HG03432 (cell line): ENCODE results near the gene NBPF3.
"Not testable (repeated sequence)": the region's sequence is repeated elsewhere in the genome, so short reads cannot be mapped to it uniquely, and the experiment has no call there.

ENCODE experiments used
- ATAC-seq: cut with Tn5 transposase; IDR thresholded peaks from one replicate; pipeline ENCODE4 v1.9.1; 2021; ENCODE audit warnings: mild to moderate bottlenecking, moderate library complexity; ENCODE audit not compliant: unreplicated experiment

The NBPF3 gene

GRCh38 chr1:21437341-21437640, 2.6 kb upstream of the NBPF3 start:
- no peak for ATAC-seq

DNA sequence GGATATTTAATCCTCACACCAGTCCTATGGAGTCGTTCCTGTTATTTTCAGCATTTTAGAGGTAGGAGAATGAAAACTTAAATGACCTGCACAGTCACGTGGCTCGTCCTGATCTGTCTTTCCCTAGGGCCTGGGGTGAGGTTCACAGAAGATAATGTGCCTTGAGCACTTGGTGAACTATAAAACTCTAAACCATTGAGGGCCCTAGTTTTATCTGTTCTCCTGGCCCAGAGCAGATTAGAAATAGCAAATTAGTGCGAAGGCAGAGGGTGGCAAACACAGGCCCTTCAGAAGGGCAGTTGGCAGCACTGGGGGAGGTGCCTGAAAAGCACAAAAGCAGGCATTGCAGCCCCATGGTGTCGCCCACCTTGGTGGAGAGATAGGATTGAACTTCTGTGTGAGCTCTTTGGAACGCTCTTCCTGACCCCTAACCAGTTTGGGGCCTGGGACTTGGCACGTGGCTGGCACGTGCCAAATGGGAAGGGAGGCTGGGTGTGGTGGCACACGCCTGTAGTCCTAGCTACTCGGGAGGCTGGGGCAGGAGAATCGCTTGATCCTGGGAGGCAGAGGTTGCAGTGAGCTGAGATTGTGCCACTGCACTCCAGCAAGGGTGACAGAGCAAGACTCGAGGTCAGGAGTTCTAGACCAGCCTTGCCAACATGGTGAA, 1.2 kb upstream of the NBPF3 start:
- not testable (repeated sequence) for ATAC-seq

DNA sequence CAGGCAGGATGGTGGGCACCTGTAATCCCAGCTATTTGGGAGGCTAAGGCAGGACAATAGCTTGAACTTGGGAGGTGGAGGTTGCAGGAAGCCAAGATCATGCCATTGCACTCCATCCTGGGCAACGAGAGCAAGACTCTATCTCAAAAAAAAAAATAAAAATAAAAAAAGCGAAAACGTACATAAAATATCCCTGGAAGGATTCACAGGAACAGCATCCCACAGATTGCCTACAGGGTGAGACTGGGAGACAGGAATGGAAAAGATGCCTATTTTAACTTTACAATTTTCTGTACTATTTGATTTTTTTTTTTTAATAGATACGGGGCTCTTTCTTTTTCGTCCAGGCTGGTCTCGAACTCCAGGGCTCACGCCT, 604 bp upstream of the NBPF3 start:
- ATAC-seq, result no peak

DNA sequence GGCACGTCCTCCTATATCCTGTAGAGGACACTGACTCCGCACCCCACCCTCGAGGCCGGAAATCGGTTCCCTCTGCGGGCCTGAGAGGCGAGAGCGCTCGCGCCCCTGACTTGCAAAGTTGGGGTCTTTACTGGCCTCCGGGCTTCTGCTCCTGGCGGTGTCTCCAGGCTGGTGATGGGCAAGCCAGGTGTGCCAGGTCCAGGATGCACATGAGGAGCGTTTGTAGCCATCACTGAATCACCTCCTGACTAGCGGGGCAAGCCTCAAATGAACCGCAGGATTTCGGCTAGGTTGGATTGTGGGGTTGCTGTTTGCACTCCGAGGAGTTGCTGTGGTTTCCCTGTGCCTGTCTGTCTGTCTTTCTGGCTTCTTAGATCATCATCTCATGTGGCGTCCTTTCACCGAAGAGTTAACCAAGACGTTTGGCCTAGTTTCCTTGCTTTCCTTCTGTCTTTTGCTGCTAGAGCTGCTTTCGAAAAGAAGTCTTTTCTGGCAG, 741 bp downstream of the NBPF3 start:
- ATAC-seq, result not testable (repeated sequence)

DNA sequence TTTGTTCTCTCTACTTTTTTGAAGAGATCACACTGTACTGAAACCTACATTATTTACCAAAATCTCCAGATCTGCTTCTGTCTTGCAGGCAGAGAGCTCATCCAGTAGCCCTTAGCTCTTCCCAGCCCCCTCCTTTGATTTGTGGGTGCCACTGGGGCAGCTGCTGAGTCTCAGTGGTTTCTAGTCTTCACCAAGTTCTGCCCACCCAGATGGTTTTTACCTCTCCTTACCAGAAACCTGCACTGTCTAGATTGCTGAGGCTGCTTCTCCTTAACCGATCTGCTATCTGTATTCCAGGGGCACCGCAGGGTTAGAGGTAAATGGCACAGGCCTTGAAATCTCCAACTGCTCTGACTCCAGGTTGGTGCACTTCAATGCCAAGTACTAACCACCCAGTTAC, 6.7 kb downstream of the NBPF3 start:
- not testable (repeated sequence) for ATAC-seq

- ATAC-seq, result no peak
Measured at GRCh38 chr1:21447311-21447710, 7.4 kb downstream of the NBPF3 start.

GRCh38 chr1:21449906-21450305, 10.0 kb downstream of the NBPF3 start:
- no peak for ATAC-seq

- ATAC-seq, result no peak
Measured at GRCh38 chr1:21451212-21451611, 11.3 kb downstream of the NBPF3 start.

GRCh38 chr1:21451981-21452411, 12.1 kb downstream of the NBPF3 start:
- no peak for ATAC-seq

GRCh38 chr1:21453964-21454614, 14.2 kb downstream of the NBPF3 start:
- not testable (repeated sequence) for ATAC-seq

DNA sequence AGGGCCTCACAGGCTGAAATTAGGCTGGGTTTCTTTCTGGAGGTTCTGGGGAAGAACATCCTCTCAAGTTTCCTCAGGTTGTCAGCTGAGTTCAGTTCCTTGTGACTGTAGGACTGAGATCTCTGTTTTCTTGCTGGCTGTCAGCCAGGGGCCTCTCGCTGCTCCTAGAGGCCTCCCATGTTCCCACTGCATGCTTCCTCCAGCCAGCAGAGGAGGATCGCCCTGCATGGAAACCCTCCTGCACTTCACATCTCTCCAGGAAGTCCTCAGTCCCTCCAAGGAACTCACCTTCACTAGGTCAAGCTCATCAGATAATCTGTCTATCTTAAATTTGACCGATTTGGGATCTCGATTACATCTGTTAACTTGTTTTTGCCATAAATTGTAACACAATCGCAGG, 15.0 kb downstream of the NBPF3 start:
- not testable (repeated sequence) for ATAC-seq

GRCh38 chr1:21457654-21458053, 17.7 kb downstream of the NBPF3 start:
- ATAC-seq, result no peak

- ATAC-seq, result not testable (repeated sequence)
Measured at GRCh38 chr1:21465127-21465526, 25.2 kb downstream of the NBPF3 start.

DNA sequence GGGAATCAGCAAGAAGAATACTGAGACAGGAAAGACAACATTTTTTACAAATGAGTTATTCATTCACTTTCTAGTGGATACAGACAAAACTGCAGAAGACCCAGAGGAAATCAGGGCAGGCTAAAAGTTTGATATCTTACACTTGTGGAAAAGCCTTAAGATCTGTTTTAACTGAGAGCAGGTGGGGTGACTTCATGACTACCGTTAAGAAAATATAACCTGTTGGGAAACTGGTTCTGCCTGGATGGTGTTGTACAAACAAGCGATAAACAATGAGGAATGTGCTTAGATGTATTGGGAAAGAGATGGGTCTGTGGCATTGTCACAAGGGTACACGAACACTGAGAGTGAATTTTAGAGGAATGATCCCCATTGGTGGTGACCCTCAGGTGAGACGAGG, 28.0 kb downstream of the NBPF3 start:
- ATAC-seq, result not testable (repeated sequence)

- ATAC-seq, result no peak
Measured at GRCh38 chr1:21468599-21468998, 28.7 kb downstream of the NBPF3 start.

GRCh38 chr1:21469581-21469980, 29.6 kb downstream of the NBPF3 start:
- ATAC-seq, result no peak

DNA sequence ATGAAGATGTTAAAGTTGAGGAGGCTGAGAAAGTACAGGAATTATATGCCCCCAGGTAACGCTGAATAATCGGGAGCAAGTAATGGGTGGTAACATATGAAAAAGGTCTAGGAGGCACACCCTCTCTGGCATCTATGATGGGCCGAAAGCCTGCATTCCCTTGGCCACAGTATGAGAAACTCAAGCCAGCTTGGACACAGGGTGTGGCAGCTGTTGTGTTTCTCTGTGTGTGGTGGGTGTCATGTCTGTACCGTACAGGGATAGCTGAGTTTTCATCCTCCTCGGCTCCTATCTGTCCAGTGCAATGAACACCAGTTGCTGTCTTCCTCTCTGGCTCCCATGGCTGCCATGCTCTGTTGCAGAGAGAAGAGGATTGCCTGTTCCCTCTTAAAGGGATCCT, 32.9 kb downstream of the NBPF3 start:
- ATAC-seq, result no peak

GRCh38 chr1:21478356-21478755, 38.4 kb downstream of the NBPF3 start:
- no peak for ATAC-seq

DNA sequence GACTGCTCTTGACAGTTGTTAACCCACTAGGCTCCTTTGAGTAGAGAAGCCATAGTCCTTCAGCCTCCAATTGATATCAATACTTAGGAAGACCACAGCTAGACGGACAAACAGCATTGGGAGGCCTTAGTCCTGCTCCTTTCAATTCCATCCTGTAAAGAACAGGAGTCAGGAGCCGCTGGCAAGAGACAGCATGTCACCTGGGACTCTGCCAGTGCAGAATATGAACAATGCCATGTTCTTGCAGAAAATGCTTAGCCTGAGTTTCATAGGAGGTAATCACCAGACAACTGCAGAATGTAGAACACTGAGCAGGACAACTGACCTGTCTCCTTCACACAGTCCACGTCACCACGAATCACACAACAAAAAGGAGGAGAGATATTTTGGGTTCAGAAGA, 43.9 kb downstream of the NBPF3 start:
- not testable (repeated sequence) for ATAC-seq

DNA sequence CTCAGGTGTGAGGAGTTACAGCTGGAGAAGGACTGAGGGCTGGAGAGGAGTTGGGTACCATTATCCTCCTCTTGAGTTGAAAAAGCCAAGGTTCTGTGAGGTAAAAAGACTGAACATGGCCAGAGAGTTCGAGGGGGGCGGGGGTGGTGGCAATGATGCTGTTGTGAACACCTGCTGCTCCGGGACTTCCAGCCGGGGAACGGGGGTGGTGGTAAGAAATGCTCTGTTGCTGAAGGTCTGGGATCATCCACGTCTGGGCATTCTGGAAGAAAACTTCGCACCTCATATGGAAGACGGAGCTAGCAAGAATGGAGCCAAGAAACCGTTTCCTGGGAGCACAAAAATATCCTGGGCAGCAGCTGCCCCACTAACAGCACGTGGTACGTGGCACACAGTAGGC, 49.2 kb downstream of the NBPF3 start:
- no peak for ATAC-seq

- no peak for ATAC-seq
Measured at GRCh38 chr1:21490774-21491487, 51.0 kb downstream of the NBPF3 start.
